ENCODE data around the gene CCDC148. TPM values are rescaled to one million over a fixed set of nuclear protein-coding genes. Genes with fewer than 3 reads are reported as not detected.
"Not testable (repeated sequence)": the region's sequence is repeated elsewhere in the genome, so short reads cannot be mapped to it uniquely, and the experiment has no call there.

The CCDC148 gene
- total and polyA plus RNA-seq, 3 donors from 2014 or later = 2.3 to 5.7 (median 5.0) TPM

- intact Hi-C loops (cut with DNase I; ENCODE audit: low total_unique reads) = no loop called here
- H3K4me1 ChIP-seq = no peaks in the 10 kb centered on the region
- H3K4me3 ChIP-seq = no peak overlapping the region
- WGBS, 2 donors = 87% methylated on average over 4 of the region's 4 CpGs; no CpG with 5 or more reads in 1 of the 2 donors
- no peak overlapping the region for H3K27ac ChIP-seq
- no peak for TF ChIP-seq CTCF (IDR thresholded peaks at IDR 0.05)
- no peak for TF ChIP-seq POLR2A (IDR thresholded peaks at IDR 0.05)
- no peak for DNase-seq
- H3K36me3 ChIP-seq (ENCODE audit: low read depth, missing control alignments) = no peaks in the 10 kb centered on the region
- no peaks in the 10 kb centered on the region for H3K27me3 ChIP-seq
- no peaks in the 10 kb centered on the region for H3K9me3 ChIP-seq
Measured at GRCh38 chr2:158359846-158360245, 96.7 kb downstream of the CCDC148 start.

GRCh38 chr2:158357699-158358098, 98.9 kb downstream of the CCDC148 start:
- Histone ChIP-seq H3K27ac (no peak overlapping the region), H3K27me3 (no peaks in the 10 kb centered on the region), H3K4me1 (no peaks in the 10 kb centered on the region), H3K9me3 (no peaks in the 10 kb centered on the region), H3K36me3 (ENCODE audit: low read depth, missing control alignments) (no peaks in the 10 kb centered on the region), H3K4me3 (no peak overlapping the region)
- intact Hi-C loops (cut with DNase I; ENCODE audit: low total_unique reads) = no loop called here
- WGBS, 2 donors = 93 to 100% methylated on average over 2 of the region's 2 CpGs
- DNase-seq = no peak
- no peak for TF ChIP-seq CTCF (IDR thresholded peaks at IDR 0.05)
- no peak for TF ChIP-seq POLR2A (IDR thresholded peaks at IDR 0.05)

- no peak overlapping the region for H3K4me3 ChIP-seq
- H3K36me3 ChIP-seq (ENCODE audit: low read depth, missing control alignments) = no peaks in the 10 kb centered on the region
- no peaks in the 10 kb centered on the region for H3K9me3 ChIP-seq
- H3K27me3 ChIP-seq = no peaks in the 10 kb centered on the region
- intact Hi-C loops (cut with DNase I; ENCODE audit: low total_unique reads) = no loop called here
- H3K27ac ChIP-seq = no peak overlapping the region
- WGBS, 2 donors = 90 to 95% methylated on average over 1 of the region's 1 CpG
- DNase-seq = no peak
- no peaks in the 10 kb centered on the region for H3K4me1 ChIP-seq
- no peak for TF ChIP-seq CTCF (IDR thresholded peaks at IDR 0.05)
- TF ChIP-seq POLR2A (IDR thresholded peaks at IDR 0.05) = no peak
Measured at GRCh38 chr2:158357122-158357521, 99.4 kb downstream of the CCDC148 start.

- WGBS, 2 donors = no CpG with 5 or more reads among the region's 14 CpGs
- H3K9me3 ChIP-seq; H3K27me3 ChIP-seq; H3K36me3 ChIP-seq (ENCODE audit: low read depth, missing control alignments); intact Hi-C loops (cut with DNase I; ENCODE audit: low total_unique reads); H3K4me3 ChIP-seq; DNase-seq; H3K4me1 ChIP-seq; H3K27ac ChIP-seq: not testable (repeated sequence)
Measured at GRCh38 chr2:158351466-158351816, 105.1 kb downstream of the CCDC148 start.

- H3K27me3 ChIP-seq; H3K27ac ChIP-seq; H3K36me3 ChIP-seq (ENCODE audit: low read depth, missing control alignments); H3K4me1 ChIP-seq; H3K9me3 ChIP-seq; H3K4me3 ChIP-seq; intact Hi-C loops (cut with DNase I; ENCODE audit: low total_unique reads); DNase-seq: not testable (repeated sequence)
- 87 to 92% methylated on average over 14 to 19 of the region's 20 CpGs for WGBS, 2 donors
Measured at GRCh38 chr2:158350751-158351465, 105.6 kb downstream of the CCDC148 start.

DNA sequence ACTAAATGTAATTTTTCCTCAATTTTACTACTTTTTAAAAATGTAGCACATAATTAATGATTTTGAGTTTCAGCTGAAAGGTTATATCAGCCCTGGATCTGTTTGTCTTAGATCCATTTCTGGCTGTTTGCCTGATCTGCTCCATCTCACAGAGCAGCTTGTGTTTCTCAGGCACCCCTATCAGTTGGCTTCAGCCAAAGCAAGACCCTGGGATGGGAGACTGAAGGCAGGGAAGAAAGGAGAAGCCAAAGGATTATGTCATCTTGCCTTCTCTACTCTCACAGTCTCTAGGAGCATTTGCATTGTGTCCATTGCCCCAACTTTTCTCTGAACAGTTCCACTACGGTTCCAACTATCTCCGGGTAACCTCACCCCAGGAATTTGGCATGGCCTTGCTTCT, 110.5 kb downstream of the CCDC148 start:
- Histone ChIP-seq H3K9me3 (no peaks in the 10 kb centered on the region), H3K27ac (no peak overlapping the region), H3K4me3 (no peak overlapping the region), H3K4me1 (no peaks in the 10 kb centered on the region), H3K36me3 (ENCODE audit: low read depth, missing control alignments) (no peaks in the 10 kb centered on the region), H3K27me3 (no peaks in the 10 kb centered on the region)
- intact Hi-C loops (cut with DNase I; ENCODE audit: low total_unique reads) = no loop called here
- TF ChIP-seq CTCF (IDR thresholded peaks at IDR 0.05) = no peak
- WGBS, 2 donors = 74 to 83% methylated on average over 2 of the region's 2 CpGs
- no peak for DNase-seq

Measured in testis (tissue), 3 donors.